ENCODE results near the gene SMIM20. TPM values are rescaled to one million over a fixed set of nuclear protein-coding genes. Genes with fewer than 3 reads are reported as not detected.
"Not testable (repeated sequence)": the region's sequence is repeated elsewhere in the genome, so short reads cannot be mapped to it uniquely, and the experiment has no call there.

The SMIM20 gene
- total RNA-seq, 1 donor from 2014 or later, result 13.2 TPM

GRCh38 chr4:25890571-25891485, 23.2 kb upstream of the SMIM20 start:
- DNase-seq (ENCODE audit: extremely low read depth, low read depth, low spot score), result no peak

GRCh38 chr4:25892796-25893195, 21.2 kb upstream of the SMIM20 start:
- no peak for DNase-seq (ENCODE audit: extremely low read depth, low read depth, low spot score)

GRCh38 chr4:25896776-25897539, 17.1 kb upstream of the SMIM20 start:
- no peak for DNase-seq (ENCODE audit: extremely low read depth, low read depth, low spot score)

- no peak for DNase-seq (ENCODE audit: extremely low read depth, low read depth, low spot score)
These were observed 13.7 kb upstream of the SMIM20 start for GRCh38 chr4:25900310-25900709.

- no peak for DNase-seq (ENCODE audit: extremely low read depth, low read depth, low spot score)
These were observed 13.0 kb upstream of the SMIM20 start for GRCh38 chr4:25901030-25901430.

- DNase-seq (ENCODE audit: extremely low read depth, low read depth, low spot score), result no peak
These were observed 9.9 kb upstream of the SMIM20 start for GRCh38 chr4:25903900-25904747.

GRCh38 chr4:25904748-25905082, 9.3 kb upstream of the SMIM20 start:
- DNase-seq (ENCODE audit: extremely low read depth, low read depth, low spot score), result no peak

- DNase-seq (ENCODE audit: extremely low read depth, low read depth, low spot score), result no peak
These were observed 8.6 kb upstream of the SMIM20 start for GRCh38 chr4:25905371-25905770.

- DNase-seq (ENCODE audit: extremely low read depth, low read depth, low spot score), result not testable (repeated sequence)
These were observed 7.9 kb upstream of the SMIM20 start for GRCh38 chr4:25906113-25906512.

GRCh38 chr4:25908491-25908901, 5.5 kb upstream of the SMIM20 start:
- no peak for DNase-seq (ENCODE audit: extremely low read depth, low read depth, low spot score)

- DNase-seq (ENCODE audit: extremely low read depth, low read depth, low spot score), result no peak
These were observed 2.7 kb upstream of the SMIM20 start for GRCh38 chr4:25911356-25911755.

GRCh38 chr4:25913056-25913850, 767 bp upstream of the SMIM20 start:
- no peak for DNase-seq (ENCODE audit: extremely low read depth, low read depth, low spot score)

GRCh38 chr4:25914670-25915352, 791 bp downstream of the SMIM20 start:
- no peak for DNase-seq (ENCODE audit: extremely low read depth, low read depth, low spot score)

GRCh38 chr4:25915353-25915705, 1.3 kb downstream of the SMIM20 start:
- no peak for DNase-seq (ENCODE audit: extremely low read depth, low read depth, low spot score)

GRCh38 chr4:25916870-25917269, 2.9 kb downstream of the SMIM20 start:
- no peak for DNase-seq (ENCODE audit: extremely low read depth, low read depth, low spot score)

- DNase-seq (ENCODE audit: extremely low read depth, low read depth, low spot score), result no peak
These were observed 5.7 kb downstream of the SMIM20 start for GRCh38 chr4:25919676-25920075.

GRCh38 chr4:25921922-25922321, 7.9 kb downstream of the SMIM20 start:
- no peak for DNase-seq (ENCODE audit: extremely low read depth, low read depth, low spot score)

GRCh38 chr4:25922812-25923369, 8.9 kb downstream of the SMIM20 start:
- DNase-seq (ENCODE audit: extremely low read depth, low read depth, low spot score), result no peak

GRCh38 chr4:25923745-25924144, 9.7 kb downstream of the SMIM20 start:
- DNase-seq (ENCODE audit: extremely low read depth, low read depth, low spot score), result no peak

Data from glomerular endothelial cell (primary cell).